GM19099 (cell line): ENCODE results near the gene ESAM.

Experiments
- POLR2A ChIP-seq: IDR thresholded peaks from 3 replicates; pipeline ENCODE4 v1.6.1; 2011; ENCODE audit warnings: low read depth; ENCODE audit not compliant: insufficient read length; ENCODE audit errors: extremely low read depth

Gene ESAM

GRCh38 chr11:124736736-124737135 is 25.4 kb downstream of the ESAM start:
- TF ChIP-seq POLR2A: no peak

- TF ChIP-seq POLR2A: no peak
Observed at GRCh38 chr11:124732230-124732629, 29.9 kb downstream of the ESAM start.

GRCh38 chr11:124729571-124729970 is 32.5 kb downstream of the ESAM start:
- no peak for TF ChIP-seq POLR2A

GRCh38 chr11:124728134-124728533 is 34.0 kb downstream of the ESAM start:
- TF ChIP-seq POLR2A: no peak

- TF ChIP-seq POLR2A: no peak
Observed at GRCh38 chr11:124727474-124727873, 34.6 kb downstream of the ESAM start.

- no peak for TF ChIP-seq POLR2A
Observed at GRCh38 chr11:124725719-124726105, 36.4 kb downstream of the ESAM start.

- TF ChIP-seq POLR2A: peak; percentile 56
Observed at GRCh38 chr11:124724979-124725718, 36.9 kb downstream of the ESAM start.

- TF ChIP-seq POLR2A: no peak
Observed at GRCh38 chr11:124722176-124722575, 39.9 kb downstream of the ESAM start.

- no peak for TF ChIP-seq POLR2A
Observed at GRCh38 chr11:124719534-124719933, 42.6 kb downstream of the ESAM start.

GRCh38 chr11:124718801-124719200 is 43.3 kb downstream of the ESAM start:
- TF ChIP-seq POLR2A: no peak

- no peak for TF ChIP-seq POLR2A
Observed at GRCh38 chr11:124717786-124718651, 44.1 kb downstream of the ESAM start.

GRCh38 chr11:124717421-124717785 is 44.7 kb downstream of the ESAM start:
- no peak for TF ChIP-seq POLR2A

- TF ChIP-seq POLR2A: no peak
Observed at GRCh38 chr11:124716591-124716990, 45.5 kb downstream of the ESAM start.

- TF ChIP-seq POLR2A: no peak
Observed at GRCh38 chr11:124712392-124712791, 49.7 kb downstream of the ESAM start.

GRCh38 chr11:124707829-124708228 is 54.3 kb downstream of the ESAM start:
- TF ChIP-seq POLR2A: no peak
